ENCODE data around the gene GPD1L. TPM values are rescaled to one million over a fixed set of nuclear protein-coding genes. Genes with fewer than 3 reads are reported as not detected.
"Not testable (repeated sequence)": the region's sequence is repeated elsewhere in the genome, so short reads cannot be mapped to it uniquely, and the experiment has no call there.

The GPD1L gene
- total RNA-seq, 1 donor from 2014 or later = 54.3 TPM

- Histone ChIP-seq H3K27me3 (ENCODE audit: control insufficient read depth in 3 of 3, insufficient read depth in 3 of 3, low read length in 3 of 3) (peaks cover 0 to 4% (median 0%) of the 10 kb centered on the region in 3 donors), H3K9ac (ENCODE audit: low read depth in 1 of 3, low read length in 3 of 3) (no peak overlapping the region), H3K9me3 (ENCODE audit: control insufficient read depth in 3 of 3, low read length in 3 of 3) (no peaks in the 10 kb centered on the region), H3K27ac (ENCODE audit: low read depth, low read length) (no peak overlapping the region), H3K4me3 (ENCODE audit: low read length in 3 of 3) (no peak overlapping the region), H3K4me1 (ENCODE audit: control insufficient read depth in 3 of 3, insufficient read depth in 3 of 3, low read length in 3 of 3) (peaks cover 4 to 9% (median 5%) of the 10 kb centered on the region in 3 donors), H3K36me3 (ENCODE audit: control insufficient read depth in 3 of 3, insufficient read depth in 3 of 3, low read length in 3 of 3) (no peaks in the 10 kb centered on the region)
Observed at GRCh38 chr3:32181796-32182195, 75.4 kb downstream of the GPD1L start.

- H3K9me3 ChIP-seq (ENCODE audit: control insufficient read depth in 3 of 3, low read length in 3 of 3) = no peaks in the 10 kb centered on the region
- H3K36me3 ChIP-seq (ENCODE audit: control insufficient read depth in 3 of 3, insufficient read depth in 3 of 3, low read length in 3 of 3) = no peaks in the 10 kb centered on the region
- H3K9ac ChIP-seq (ENCODE audit: low read depth in 1 of 3, low read length in 3 of 3) = no peak overlapping the region
- no peak overlapping the region for H3K4me3 ChIP-seq (ENCODE audit: low read length in 3 of 3)
- peaks cover 0 to 4% (median 0%) of the 10 kb centered on the region in 3 donors for H3K27me3 ChIP-seq (ENCODE audit: control insufficient read depth in 3 of 3, insufficient read depth in 3 of 3, low read length in 3 of 3)
- H3K27ac ChIP-seq (ENCODE audit: low read depth, low read length) = no peak overlapping the region
- H3K4me1 ChIP-seq (ENCODE audit: control insufficient read depth in 3 of 3, insufficient read depth in 3 of 3, low read length in 3 of 3) = no peaks in the 10 kb centered on the region
Observed at GRCh38 chr3:32184187-32184730, 77.8 kb downstream of the GPD1L start.

- Histone ChIP-seq H3K4me1 (ENCODE audit: control insufficient read depth in 3 of 3, insufficient read depth in 3 of 3, low read length in 3 of 3) (peaks cover 0 to 3% (median 0%) of the 10 kb centered on the region in 3 donors), H3K4me3 (ENCODE audit: low read length in 3 of 3) (no peak overlapping the region), H3K27ac (ENCODE audit: low read depth, low read length) (no peak overlapping the region), H3K27me3 (ENCODE audit: control insufficient read depth in 3 of 3, insufficient read depth in 3 of 3, low read length in 3 of 3) (peaks cover 0 to 4% (median 0%) of the 10 kb centered on the region in 3 donors), H3K9me3 (ENCODE audit: control insufficient read depth in 3 of 3, low read length in 3 of 3) (no peaks in the 10 kb centered on the region), H3K36me3 (ENCODE audit: control insufficient read depth in 3 of 3, insufficient read depth in 3 of 3, low read length in 3 of 3) (no peaks in the 10 kb centered on the region), H3K9ac (ENCODE audit: low read depth in 1 of 3, low read length in 3 of 3) (no peak overlapping the region)
Observed at GRCh38 chr3:32186097-32186496, 79.7 kb downstream of the GPD1L start.

GRCh38 chr3:32186876-32187275 lies 80.5 kb downstream of the GPD1L start:
- no peak overlapping the region for H3K27ac ChIP-seq (ENCODE audit: low read depth, low read length)
- no peaks in the 10 kb centered on the region for H3K27me3 ChIP-seq (ENCODE audit: control insufficient read depth in 3 of 3, insufficient read depth in 3 of 3, low read length in 3 of 3)
- no peaks in the 10 kb centered on the region for H3K9me3 ChIP-seq (ENCODE audit: control insufficient read depth in 3 of 3, low read length in 3 of 3)
- no peaks in the 10 kb centered on the region for H3K36me3 ChIP-seq (ENCODE audit: control insufficient read depth in 3 of 3, insufficient read depth in 3 of 3, low read length in 3 of 3)
- H3K4me3 ChIP-seq (ENCODE audit: low read length in 3 of 3) = no peak overlapping the region
- H3K9ac ChIP-seq (ENCODE audit: low read depth in 1 of 3, low read length in 3 of 3) = no peak overlapping the region
- H3K4me1 ChIP-seq (ENCODE audit: control insufficient read depth in 3 of 3, insufficient read depth in 3 of 3, low read length in 3 of 3) = peaks cover 0 to 3% (median 0%) of the 10 kb centered on the region in 3 donors

GRCh38 chr3:32189693-32190092 lies 83.3 kb downstream of the GPD1L start:
- Histone ChIP-seq H3K9ac (ENCODE audit: low read depth in 1 of 3, low read length in 3 of 3) (no peak overlapping the region), H3K9me3 (ENCODE audit: control insufficient read depth in 3 of 3, low read length in 3 of 3) (no peaks in the 10 kb centered on the region), H3K4me1 (ENCODE audit: control insufficient read depth in 3 of 3, insufficient read depth in 3 of 3, low read length in 3 of 3) (peaks cover 0 to 3% (median 0%) of the 10 kb centered on the region in 3 donors)

GRCh38 chr3:32190556-32190955 lies 84.1 kb downstream of the GPD1L start:
- H3K27ac ChIP-seq (ENCODE audit: low read depth, low read length); H3K4me1 ChIP-seq (ENCODE audit: control insufficient read depth in 3 of 3, insufficient read depth in 3 of 3, low read length in 3 of 3); H3K9ac ChIP-seq (ENCODE audit: low read depth in 1 of 3, low read length in 3 of 3): not testable (repeated sequence)

More at GRCh38 chr3:32189693-32190092, 83.3 kb downstream of the GPD1L start:
- Histone ChIP-seq H3K27ac (ENCODE audit: low read depth, low read length) (no peak overlapping the region), H3K4me3 (ENCODE audit: low read length in 3 of 3) (no peak overlapping the region), H3K36me3 (ENCODE audit: control insufficient read depth in 3 of 3, insufficient read depth in 3 of 3, low read length in 3 of 3) (no peaks in the 10 kb centered on the region), H3K27me3 (ENCODE audit: control insufficient read depth in 3 of 3, insufficient read depth in 3 of 3, low read length in 3 of 3) (no peaks in the 10 kb centered on the region)

GRCh38 chr3:32193101-32193500 lies 86.7 kb downstream of the GPD1L start:
- Histone ChIP-seq H3K9ac (ENCODE audit: low read depth in 1 of 3, low read length in 3 of 3) (no peak overlapping the region), H3K4me3 (ENCODE audit: low read length in 3 of 3) (no peak overlapping the region), H3K27ac (ENCODE audit: low read depth, low read length) (no peak overlapping the region), H3K9me3 (ENCODE audit: control insufficient read depth in 3 of 3, low read length in 3 of 3) (no peaks in the 10 kb centered on the region), H3K36me3 (ENCODE audit: control insufficient read depth in 3 of 3, insufficient read depth in 3 of 3, low read length in 3 of 3) (no peaks in the 10 kb centered on the region), H3K4me1 (ENCODE audit: control insufficient read depth in 3 of 3, insufficient read depth in 3 of 3, low read length in 3 of 3) (peaks cover 0 to 6% (median 3%) of the 10 kb centered on the region in 3 donors), H3K27me3 (ENCODE audit: control insufficient read depth in 3 of 3, insufficient read depth in 3 of 3, low read length in 3 of 3) (peaks cover 0 to 1% (median 0%) of the 10 kb centered on the region in 3 donors)

More at GRCh38 chr3:32190556-32190955, 84.1 kb downstream of the GPD1L start:
- H3K9me3 ChIP-seq (ENCODE audit: control insufficient read depth in 3 of 3, low read length in 3 of 3); H3K36me3 ChIP-seq (ENCODE audit: control insufficient read depth in 3 of 3, insufficient read depth in 3 of 3, low read length in 3 of 3); H3K4me3 ChIP-seq (ENCODE audit: low read length in 3 of 3); H3K27me3 ChIP-seq (ENCODE audit: control insufficient read depth in 3 of 3, insufficient read depth in 3 of 3, low read length in 3 of 3): not testable (repeated sequence)

GRCh38 chr3:32194653-32195052 lies 88.2 kb downstream of the GPD1L start:
- Histone ChIP-seq H3K9me3 (ENCODE audit: control insufficient read depth in 3 of 3, low read length in 3 of 3) (no peaks in the 10 kb centered on the region), H3K27me3 (ENCODE audit: control insufficient read depth in 3 of 3, insufficient read depth in 3 of 3, low read length in 3 of 3) (peaks cover 0 to 2% (median 0%) of the 10 kb centered on the region in 3 donors), H3K4me3 (ENCODE audit: low read length in 3 of 3) (no peak overlapping the region), H3K9ac (ENCODE audit: low read depth in 1 of 3, low read length in 3 of 3) (no peak overlapping the region), H3K27ac (ENCODE audit: low read depth, low read length) (no peak overlapping the region), H3K36me3 (ENCODE audit: control insufficient read depth in 3 of 3, insufficient read depth in 3 of 3, low read length in 3 of 3) (no peaks in the 10 kb centered on the region), H3K4me1 (ENCODE audit: control insufficient read depth in 3 of 3, insufficient read depth in 3 of 3, low read length in 3 of 3) (peaks cover 5 to 12% (median 8%) of the 10 kb centered on the region in 3 donors)

GRCh38 chr3:32195995-32196540 lies 89.6 kb downstream of the GPD1L start:
- Histone ChIP-seq H3K27ac (ENCODE audit: low read depth, low read length) (no peak overlapping the region), H3K4me1 (ENCODE audit: control insufficient read depth in 3 of 3, insufficient read depth in 3 of 3, low read length in 3 of 3) (peaks cover 10 to 14% (median 13%) of the 10 kb centered on the region in 3 donors), H3K4me3 (ENCODE audit: low read length in 3 of 3) (no peak overlapping the region), H3K36me3 (ENCODE audit: control insufficient read depth in 3 of 3, insufficient read depth in 3 of 3, low read length in 3 of 3) (no peaks in the 10 kb centered on the region), H3K9me3 (ENCODE audit: control insufficient read depth in 3 of 3, low read length in 3 of 3) (no peaks in the 10 kb centered on the region), H3K27me3 (ENCODE audit: control insufficient read depth in 3 of 3, insufficient read depth in 3 of 3, low read length in 3 of 3) (peaks cover 0 to 2% (median 0%) of the 10 kb centered on the region in 3 donors), H3K9ac (ENCODE audit: low read depth in 1 of 3, low read length in 3 of 3) (no peak overlapping the region)

GRCh38 chr3:32197991-32198390 lies 91.6 kb downstream of the GPD1L start:
- Histone ChIP-seq H3K4me3 (ENCODE audit: low read length in 3 of 3) (no peak overlapping the region), H3K9ac (ENCODE audit: low read depth in 1 of 3, low read length in 3 of 3) (no peak overlapping the region), H3K36me3 (ENCODE audit: control insufficient read depth in 3 of 3, insufficient read depth in 3 of 3, low read length in 3 of 3) (no peaks in the 10 kb centered on the region), H3K27me3 (ENCODE audit: control insufficient read depth in 3 of 3, insufficient read depth in 3 of 3, low read length in 3 of 3) (peaks cover 0 to 2% (median 0%) of the 10 kb centered on the region in 3 donors), H3K4me1 (ENCODE audit: control insufficient read depth in 3 of 3, insufficient read depth in 3 of 3, low read length in 3 of 3) (peaks cover 16 to 20% (median 20%) of the 10 kb centered on the region in 3 donors), H3K9me3 (ENCODE audit: control insufficient read depth in 3 of 3, low read length in 3 of 3) (no peaks in the 10 kb centered on the region), H3K27ac (ENCODE audit: low read depth, low read length) (no peak overlapping the region)
